ENCODE measurements around the gene SMYD3.

Gene SMYD3

DNA sequence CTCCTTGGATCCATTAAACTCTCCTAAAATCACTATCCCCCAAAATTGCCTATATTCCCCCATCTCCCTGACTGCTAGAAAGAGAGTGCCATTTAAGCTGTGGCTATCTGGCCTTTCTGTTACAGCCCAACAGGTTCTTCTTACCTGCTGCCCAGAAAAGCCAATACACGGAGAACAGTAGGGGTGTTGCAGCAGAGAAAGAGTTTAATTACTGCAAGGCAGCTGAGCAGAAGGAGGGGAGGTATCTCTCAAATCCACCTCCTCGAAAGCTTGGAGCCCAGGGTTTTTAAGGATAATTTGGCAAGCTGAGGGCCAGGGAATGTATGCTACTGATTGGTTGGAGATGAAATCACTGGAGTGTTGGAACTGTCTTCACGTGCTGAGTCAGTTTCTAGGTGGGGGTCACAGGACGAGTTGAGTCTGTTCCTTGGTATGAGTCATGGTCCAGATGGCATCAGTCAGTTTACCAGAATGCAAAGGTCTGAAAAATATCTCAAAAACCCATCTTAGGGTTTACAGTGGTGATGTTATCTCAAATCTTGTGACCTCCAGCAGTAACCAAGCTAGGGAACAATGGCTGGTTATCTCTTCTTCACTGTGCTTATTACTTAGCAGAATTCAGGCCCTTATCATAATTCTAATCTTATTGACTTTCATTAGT is 89.8 kb downstream of the SMYD3 start:
- DNase-seq (ENCODE audit: low spot score): no peak

DNA sequence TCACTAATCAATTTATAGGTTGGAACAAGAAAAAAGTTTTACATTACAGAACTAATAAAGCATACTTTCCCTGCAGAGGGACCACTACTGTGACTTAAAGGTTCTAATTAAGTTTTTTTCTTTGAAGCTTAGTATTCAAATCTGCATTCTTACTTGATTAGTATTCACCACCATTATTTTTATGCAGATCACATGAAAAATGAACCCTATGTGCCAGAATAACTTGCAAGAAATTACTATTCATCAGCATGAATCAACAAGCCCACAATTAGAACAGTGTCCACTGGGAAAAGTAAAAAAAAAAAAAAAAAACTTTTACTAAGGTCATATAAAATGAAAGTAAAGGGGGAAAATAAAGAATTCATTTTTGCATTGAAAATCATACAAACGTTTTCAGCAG is 90.8 kb downstream of the SMYD3 start:
- no peak for DNase-seq (ENCODE audit: low spot score)

DNA sequence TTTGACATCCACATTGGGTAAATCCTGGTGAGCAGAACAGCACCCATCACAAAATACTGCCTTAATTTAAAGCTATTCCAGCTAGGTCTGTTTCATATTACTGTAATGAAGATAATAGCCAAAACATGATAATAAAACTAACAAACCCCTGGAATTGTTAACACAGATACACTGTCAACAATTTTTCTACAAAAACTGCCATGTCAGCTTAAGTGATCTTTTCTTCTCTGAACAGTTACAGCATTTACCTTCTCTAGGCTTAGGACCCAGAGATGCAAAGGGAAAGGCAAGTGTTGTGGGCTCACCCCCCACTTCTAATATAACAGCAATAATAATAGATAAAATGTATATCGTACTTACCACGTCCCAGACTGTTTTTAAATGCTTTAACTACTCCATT is 92.1 kb downstream of the SMYD3 start:
- no peak for DNase-seq (ENCODE audit: low spot score)

DNA sequence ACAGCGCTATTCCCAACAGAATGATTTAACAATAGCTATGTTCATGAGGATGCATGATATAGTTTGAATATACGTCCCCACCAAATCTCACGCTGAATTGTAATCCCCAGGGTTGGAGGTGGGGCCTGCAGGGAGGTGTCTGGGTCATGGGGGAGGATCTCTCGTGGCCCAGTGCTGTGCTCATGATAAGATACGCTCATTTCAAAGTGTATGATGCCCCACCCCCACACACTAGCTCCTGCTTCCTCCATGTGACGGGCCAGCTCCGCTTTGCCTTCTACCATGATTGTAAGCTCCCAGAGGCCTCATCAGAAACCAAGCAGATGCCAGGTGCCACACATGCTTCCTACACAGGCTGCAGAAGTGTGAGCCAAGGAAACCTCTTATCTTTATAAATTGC is 93.6 kb downstream of the SMYD3 start:
- no peak for DNase-seq (ENCODE audit: low spot score)

DNA sequence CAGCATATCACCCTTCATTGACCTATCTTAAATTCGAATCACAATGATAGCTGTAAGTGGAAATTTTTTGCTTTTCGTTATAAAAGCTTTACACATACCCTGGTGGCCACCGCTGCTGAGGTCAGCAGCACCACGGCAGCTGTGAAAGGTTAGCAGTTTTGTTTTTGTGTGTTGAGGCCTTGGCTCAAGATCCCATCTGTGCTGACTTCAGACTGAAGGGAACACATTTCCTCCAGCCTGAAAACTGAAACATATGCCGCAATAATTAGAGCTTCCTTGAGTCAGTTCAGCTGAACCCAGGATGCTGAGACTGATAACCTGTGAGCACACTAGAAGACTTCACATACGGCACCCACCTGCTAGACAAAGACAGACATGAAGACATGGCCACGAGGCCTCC is 103.0 kb downstream of the SMYD3 start:
- DNase-seq (ENCODE audit: low spot score): no peak

DNA sequence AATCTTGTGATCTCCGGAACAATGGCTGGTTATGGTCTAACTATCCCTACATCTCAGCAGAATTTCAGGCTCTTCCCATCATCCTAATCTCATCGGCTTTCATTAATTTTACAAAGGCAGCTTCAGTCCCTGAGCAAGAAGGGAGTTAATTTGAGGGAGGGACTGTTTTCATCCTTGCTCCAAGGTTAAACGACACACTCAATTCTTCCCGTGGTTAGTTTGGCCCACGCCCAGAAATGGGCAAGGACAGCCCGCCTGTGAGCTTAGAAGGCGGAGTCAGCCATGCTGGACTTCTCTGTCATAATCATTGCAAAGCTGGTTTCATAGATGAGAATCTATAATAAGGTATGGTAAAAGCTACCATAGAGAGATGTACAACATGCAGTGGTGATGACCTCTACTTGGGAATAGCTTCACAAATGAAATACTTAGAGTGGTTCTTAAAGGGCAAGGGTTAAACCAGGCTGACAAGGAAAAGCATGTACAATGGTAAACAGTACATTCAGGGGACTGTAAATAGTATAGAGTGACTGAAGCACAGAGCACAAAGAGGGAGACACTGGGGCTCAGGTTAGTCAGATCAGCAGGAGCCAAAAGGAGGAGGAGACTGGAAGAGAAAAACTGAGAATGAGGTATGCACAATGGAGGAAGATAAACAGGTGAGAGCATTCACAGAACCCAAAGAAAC is 108.8 kb downstream of the SMYD3 start:
- DNase-seq (ENCODE audit: low spot score): no peak

DNA sequence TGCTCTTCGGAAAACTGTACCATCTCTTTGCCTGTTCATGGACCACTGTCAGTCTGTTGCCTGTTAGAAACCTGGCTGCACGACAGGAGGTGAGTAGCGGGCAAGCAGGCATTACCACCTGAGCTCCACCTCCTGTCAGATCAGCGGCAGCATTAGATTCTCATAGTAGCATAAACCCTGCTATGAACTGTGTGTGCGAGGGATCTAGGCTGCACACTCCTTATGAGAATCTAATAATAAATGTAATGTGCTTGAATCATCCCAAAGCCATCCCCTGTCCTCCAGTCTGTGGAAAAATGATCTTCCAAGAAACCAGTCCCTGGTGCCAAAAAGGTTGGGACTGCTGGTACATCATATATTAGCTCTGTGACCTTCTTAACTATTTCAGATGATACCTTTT is 110.0 kb downstream of the SMYD3 start:
- DNase-seq (ENCODE audit: low spot score): no peak

DNA sequence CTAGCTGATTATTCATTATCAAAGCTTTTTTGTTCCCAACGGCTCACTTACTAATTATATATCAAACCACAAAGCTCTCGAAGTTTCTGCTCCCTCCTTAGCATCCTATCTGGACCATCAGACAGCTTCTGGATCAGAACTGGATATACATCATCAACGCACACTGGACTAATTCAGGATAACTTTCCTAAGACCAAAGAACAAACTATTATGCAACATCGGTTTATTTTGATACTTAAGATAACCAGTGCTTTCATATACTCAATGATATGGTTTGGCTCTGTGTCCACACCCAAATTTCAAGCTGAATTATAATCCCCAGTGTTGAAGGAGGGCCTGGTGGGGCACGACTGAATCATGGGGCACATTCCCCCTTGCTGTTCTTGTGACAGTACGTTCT is 110.8 kb downstream of the SMYD3 start:
- no peak for DNase-seq (ENCODE audit: low spot score)

DNA sequence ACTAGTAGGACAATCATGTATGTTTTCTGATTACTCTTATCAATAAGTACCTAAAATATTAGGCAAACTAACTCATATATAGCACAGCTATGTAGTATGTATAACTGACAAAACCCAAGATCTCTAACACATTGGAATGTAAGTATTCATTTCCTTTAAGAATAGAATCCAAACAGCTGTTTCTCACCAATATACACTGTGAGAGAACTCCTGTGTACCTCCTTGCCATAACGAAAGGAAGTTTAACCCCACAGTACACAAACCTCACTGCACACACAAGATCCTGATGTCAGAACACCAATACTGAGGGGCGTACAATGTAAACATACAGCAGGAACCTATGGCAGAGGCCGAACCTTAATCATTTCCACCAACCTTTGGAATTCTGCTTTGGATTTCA is 113.0 kb downstream of the SMYD3 start:
- no peak for DNase-seq (ENCODE audit: low spot score)

DNA sequence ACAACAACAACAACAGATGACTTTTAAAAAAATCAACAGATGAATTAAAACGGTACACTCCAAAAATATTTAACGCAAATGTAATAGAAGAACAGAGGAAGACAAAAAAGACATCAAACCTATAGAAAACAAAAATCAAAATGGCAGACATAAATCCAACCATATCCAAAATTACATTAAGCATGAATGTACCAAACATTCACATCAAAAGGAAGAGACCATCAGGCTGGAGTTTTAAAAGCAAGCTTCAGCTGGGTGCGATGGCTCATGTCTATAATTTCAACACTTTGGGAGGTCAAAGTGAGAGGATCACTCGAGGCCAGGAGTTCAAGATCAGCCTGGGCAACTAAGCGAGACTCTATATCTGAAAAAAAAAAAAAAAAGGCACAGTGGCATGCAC is 116.2 kb downstream of the SMYD3 start:
- no peak for DNase-seq (ENCODE audit: low spot score)

DNA sequence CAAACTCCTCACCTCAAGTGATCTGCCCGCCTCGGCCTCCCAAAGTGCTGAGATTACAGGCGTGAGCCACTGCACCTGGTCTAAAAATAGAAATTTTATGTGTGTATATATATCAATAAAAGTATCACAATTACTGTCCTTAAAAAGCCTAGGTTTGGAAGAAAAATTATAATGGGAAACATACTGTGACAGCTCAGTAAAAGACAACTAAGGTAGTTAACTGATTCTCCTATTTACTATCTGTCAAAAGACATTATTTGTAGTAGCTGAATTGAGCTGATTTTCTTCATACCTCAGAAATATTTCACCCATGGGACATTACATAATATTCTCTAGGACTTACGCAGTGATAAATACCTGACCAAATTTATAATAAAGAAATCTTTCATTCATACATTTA is 122.5 kb downstream of the SMYD3 start:
- no peak for DNase-seq (ENCODE audit: low spot score)

DNA sequence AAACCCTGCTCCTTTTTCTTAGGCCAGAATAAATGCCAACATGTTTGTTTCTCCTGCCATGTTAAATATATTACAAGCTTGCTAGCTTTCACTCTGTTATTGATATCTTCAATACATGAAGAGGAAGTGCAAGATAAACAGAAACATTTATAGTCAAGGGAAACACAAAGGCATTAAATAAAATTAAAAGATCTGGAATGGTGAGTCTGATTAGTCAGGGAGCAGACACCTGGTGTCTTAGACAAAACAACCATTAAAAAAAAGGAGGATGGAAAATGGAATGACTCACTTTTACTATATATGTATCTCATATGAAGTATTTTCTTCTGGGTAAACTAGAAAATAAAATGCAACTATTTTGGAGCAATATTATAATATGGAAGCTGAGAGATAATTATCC is 123.3 kb downstream of the SMYD3 start:
- DNase-seq (ENCODE audit: low spot score): no peak

DNA sequence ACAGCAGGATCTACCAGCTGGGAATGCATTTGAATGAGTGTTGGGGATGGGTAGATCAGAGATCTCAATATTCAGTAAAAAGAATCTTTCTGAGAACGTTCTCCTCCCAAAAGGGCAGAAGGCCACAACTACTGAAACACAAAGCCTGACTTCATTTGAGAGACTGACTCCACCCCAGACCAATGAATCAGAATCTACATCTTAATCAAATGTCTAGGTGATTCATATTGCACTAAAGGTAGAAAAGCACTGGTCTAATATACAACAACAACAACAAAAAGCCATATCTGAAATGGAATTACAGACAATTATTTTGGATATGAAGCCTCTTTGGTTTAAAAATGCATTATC is 123.9 kb downstream of the SMYD3 start:
- no peak for DNase-seq (ENCODE audit: low spot score)

DNA sequence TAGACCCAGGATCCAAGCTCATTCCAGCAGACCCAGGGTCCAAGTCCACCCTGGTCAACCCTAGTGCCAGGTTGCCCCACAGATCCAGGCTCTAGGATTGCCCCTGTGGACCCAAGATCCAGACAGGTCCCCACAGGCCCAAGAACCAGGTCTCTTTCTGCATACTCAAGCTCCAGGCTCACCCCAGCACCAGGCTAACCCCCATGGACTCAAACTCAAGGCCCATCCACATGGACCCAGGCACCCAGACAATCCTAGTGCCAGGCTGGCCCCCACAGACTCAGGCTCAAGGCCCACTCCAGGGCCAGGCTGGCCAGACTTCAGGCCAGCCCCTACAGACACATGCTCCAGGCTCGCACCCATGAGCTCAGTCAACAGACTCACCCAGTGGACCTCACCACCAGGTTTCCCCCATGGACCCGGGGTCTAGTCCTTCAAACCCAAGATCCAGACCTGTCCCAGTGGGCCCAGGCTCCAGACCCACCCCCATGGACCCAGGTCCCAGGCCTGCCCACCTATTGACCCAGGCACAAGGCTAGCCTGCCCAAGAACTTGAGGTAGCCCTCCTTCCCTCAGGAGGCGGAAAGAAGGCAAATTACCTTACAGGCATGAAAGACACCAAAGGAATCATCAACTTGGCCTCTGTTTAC is 124.4 kb downstream of the SMYD3 start:
- no peak for DNase-seq (ENCODE audit: low spot score)

DNA sequence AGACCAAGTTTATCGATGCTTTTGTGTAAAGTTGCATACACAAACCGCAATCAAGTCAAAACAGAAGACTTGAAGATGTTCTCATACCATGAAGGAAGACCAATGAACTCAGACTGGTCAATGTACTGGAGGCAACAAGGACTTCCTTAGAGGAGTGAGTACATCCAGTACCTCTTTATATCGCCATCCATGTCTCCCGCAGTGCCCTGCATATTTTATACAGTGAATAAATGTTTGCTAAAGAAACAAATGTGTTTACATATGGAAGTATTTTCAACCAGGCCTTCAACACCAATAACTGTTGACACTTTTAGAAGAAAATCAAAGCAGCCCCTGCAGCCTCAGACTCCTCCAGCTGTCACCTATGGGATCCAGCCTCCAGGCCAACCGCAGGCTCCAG is 125.6 kb downstream of the SMYD3 start:
- DNase-seq (ENCODE audit: low spot score): no peak

DNA sequence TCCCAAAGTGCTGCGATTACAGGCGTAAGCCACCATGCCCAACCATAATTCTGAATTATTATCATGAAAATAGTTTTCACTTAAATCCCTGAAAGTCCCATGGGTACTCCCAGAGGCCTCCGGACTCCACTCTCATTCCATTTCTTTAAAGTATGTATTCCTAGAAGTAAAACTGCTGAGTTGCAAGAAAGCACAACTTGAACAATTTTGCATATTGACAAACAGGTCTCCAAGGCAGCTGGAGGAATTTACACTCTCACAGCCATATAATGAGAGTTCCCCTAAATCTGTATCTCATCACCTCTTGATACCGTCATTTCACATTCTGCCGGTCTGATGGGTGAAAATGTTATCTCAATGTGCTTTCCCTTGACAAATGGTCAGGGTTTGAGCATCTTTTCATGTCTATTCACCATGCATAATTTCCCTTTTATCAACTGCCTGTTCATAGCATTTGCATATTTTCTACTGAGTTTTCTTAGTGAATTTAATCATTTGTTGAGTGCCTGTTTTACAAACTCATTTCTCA is 129.4 kb downstream of the SMYD3 start:
- DNase-seq (ENCODE audit: low spot score): no peak

DNA sequence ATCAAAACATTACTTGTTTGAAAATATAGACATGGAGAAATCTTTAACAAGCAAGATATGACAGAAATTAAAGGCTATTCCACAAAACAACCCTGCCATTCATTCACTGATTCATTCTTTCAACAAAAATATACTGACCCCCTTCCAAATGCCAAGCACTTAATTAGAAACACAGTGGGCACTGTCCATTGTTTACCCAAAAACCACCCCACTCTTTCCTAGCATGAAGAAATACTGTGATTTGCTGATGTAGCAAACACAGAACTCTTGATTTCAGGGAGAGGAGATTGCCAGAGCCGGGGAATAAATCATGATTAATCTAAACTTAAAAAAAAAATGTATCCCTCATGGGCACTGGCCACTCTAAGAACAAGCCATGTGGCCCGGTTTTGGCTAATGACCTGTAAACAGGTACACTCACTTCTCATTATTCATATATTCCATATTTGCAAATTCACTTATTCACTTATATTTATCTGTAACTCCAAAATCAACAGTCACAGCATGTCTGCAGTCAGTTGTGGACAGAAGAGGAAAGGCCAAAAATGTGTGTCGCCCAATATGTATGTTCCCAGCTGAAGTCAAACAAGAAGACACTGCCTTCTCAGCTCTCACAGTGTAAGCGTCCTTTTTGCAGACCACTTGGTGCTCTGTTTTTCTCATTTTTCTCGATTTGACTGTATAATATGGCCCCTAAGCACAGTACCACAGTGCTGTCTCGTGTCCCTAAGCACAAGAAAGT is 133.1 kb downstream of the SMYD3 start:
- DNase-seq (ENCODE audit: low spot score): no peak

DNA sequence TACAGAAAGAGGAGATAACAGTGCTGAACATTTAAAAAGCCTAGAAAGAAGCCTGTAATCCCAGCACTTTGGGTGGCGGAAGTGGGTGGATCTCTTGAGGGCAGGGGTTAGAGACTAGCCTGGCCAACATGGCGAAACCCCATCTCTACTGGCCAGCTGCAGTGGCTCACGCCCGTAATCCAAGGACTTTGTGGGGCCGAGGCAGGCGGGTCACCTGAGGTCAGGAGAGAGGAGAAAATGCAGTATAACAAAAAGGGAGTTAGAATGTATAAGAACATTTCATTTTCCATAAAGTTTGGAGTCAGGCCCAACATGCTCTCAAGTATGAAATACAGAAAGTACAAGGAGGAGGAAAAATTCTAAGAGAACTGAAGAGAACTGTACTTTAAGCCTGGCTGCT is 134.5 kb downstream of the SMYD3 start:
- no peak for DNase-seq (ENCODE audit: low spot score)

DNA sequence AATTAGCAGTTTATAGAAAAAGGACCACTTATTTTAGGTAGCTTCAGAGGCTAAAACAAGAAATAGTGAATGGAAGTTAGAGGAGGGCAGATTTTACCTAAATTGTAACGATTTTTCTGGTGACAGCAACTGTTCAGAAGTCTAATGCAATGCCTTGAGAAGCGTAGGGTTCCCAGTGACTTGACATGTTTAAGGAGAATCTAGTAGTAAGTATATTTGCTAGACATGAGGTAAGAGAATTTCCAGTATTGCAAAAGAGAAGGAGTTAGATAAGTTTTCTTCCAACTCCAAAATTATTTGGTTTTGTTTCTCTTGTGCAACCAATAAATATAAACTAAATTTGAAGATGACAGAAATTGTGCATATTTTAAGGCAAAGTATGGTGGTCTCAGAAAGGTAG is 140.0 kb downstream of the SMYD3 start:
- DNase-seq (ENCODE audit: low spot score): no peak

DNA sequence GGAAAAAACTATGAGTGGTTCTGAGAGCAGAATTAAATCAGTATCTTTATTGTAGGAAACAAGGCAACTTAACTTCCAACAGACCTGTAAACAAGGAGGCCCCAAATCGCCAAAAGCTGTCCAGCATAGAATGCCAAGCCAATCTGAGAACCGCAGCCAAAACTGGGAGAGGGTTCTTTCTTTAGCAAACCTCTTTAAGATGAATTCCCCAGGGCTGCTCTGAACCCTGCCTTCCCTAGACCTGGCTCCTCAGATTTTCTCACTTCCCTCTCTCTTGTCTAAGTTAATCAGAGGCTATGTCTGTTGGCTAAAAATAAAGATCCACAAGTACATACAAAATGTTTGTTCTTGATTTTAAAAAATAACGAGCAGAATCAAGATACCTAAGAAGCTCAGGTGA is 141.4 kb downstream of the SMYD3 start:
- no peak for DNase-seq (ENCODE audit: low spot score)

DNA sequence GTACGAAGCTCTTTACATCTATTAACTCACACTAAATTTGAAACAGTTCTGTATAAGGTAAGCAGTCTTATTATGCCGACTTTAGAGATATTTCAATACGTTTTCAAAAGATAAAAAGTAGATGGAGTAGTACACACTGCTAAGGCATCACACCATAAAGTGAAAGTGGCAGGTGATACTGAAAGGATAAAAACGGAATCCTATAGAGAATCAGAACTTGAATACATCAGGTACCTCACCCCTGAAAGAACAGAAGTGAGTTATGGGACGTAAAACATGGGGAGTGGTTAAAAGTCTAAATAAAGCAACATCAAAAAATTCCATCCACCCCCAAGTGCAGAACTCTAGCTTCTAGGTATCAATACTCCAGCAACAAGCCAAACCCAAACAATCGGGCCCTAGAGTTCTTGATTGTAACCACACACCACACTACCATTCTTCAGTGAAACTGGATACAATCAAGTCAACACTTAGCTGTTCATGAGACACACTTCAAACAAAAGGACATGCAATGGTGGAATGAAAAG is 142.6 kb downstream of the SMYD3 start:
- DNase-seq (ENCODE audit: low spot score): no peak

DNA sequence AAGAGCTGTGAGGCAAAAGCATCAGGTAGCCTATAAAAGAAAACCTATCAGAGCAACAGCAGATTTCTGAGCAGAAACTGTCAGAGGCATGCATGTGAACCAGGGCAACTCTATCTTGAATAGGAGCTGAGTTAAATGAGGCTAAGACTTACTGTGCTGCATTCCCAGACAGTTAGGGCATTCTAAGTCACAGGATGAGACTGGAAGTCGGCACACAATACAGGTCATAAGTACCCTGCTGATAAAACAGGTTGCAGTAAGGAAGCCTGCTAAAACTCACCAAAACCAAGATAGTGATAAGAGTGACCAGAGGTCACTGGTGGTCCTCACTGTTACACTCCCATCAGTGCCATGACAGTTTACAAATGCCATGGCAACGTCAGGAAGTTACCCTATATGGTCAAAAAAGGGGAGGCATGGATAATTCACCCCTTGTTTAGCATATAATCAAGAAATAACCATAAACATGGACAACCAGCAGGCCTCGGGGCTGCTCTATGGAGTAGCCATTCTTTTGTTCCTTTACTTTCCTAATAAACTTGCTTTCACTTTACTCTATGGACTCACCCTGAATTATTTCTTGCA is 150.0 kb downstream of the SMYD3 start:
- peak; percentile 6 for DNase-seq (ENCODE audit: low spot score)
